Fibroblast of villous mesenchyme (primary cell): ENCODE data around the gene BCL6. TPM values are rescaled to one million over a fixed set of nuclear protein-coding genes. Genes with fewer than 3 reads are reported as not detected.
A peak's percentile ranks its signal among the peaks of the same experiment; 100 is the strongest.

ENCODE experiments used
- DNase-seq: peaks from one replicate; pipeline ENCODE4 v3.0.0-alpha.2; 2010; ENCODE audit warnings: low read depth
- H3K4me3 ChIP-seq: 2 replicates; pipeline ENCODE4 v1.5.1; 2011; ENCODE audit warnings: low read depth, mild to moderate bottlenecking, low read length
- total RNA-seq: library from RNA; depleted of rRNA; stranded (reverse); fragments of >200 nt; gene quantifications from 2 replicates; pipeline ENCODE4 v1.2.3, GENCODE V29; 2012
- TF ChIP-seq, protein P1 (sequence below): IDR thresholded peaks from 2 replicates; pipeline ENCODE4 v1.5.1; 2012; ENCODE audit warnings: low read depth, mild to moderate bottlenecking, low read length; ENCODE audit not compliant: insufficient read depth

BCL6 gene
- total RNA-seq, 1 donor: 26.8 TPM

DNA sequence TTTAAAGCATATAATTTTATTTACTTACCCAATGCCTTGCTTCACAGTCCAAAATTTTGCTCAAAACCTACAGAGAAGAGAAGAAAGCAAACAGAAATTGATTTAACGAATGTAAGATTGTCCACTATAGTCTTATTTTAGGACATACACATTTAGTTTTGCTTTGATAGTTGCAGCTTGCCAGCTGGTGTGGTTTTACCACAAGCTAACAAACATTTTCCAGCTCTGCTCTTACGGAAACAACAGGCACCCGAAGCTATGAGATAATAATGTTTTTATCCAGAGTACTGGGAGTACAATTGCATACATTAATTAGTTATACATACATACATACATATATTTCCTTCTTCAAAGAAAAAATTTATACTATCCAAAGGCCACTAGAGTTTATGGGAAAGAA is 10.4 kb downstream of the BCL6 start:
- H3K4me3 ChIP-seq: no peak overlapping the region
- TF ChIP-seq, protein P1, sequence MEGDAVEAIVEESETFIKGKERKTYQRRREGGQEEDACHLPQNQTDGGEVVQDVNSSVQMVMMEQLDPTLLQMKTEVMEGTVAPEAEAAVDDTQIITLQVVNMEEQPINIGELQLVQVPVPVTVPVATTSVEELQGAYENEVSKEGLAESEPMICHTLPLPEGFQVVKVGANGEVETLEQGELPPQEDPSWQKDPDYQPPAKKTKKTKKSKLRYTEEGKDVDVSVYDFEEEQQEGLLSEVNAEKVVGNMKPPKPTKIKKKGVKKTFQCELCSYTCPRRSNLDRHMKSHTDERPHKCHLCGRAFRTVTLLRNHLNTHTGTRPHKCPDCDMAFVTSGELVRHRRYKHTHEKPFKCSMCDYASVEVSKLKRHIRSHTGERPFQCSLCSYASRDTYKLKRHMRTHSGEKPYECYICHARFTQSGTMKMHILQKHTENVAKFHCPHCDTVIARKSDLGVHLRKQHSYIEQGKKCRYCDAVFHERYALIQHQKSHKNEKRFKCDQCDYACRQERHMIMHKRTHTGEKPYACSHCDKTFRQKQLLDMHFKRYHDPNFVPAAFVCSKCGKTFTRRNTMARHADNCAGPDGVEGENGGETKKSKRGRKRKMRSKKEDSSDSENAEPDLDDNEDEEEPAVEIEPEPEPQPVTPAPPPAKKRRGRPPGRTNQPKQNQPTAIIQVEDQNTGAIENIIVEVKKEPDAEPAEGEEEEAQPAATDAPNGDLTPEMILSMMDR: no peak
- DNase-seq: peak; percentile 48

DNA sequence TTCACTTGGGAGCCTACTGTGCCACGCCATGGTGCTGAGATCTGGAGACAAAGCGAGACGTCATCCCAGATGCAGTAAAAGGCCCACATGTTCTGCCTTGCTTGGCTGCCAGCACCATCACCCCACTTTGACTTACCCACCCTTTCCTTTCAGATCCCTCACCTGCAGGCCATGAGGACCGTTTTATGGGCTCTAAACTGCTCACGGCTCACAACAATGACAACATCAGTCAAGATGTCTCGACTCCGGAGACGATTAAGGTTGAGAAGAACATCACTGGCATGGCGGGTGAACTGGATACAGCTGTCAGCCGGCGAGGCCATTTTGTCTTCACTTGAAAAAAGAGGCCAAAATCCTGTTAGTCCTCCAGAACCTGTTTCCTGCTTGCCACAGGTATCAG is 11.9 kb downstream of the BCL6 start:
- TF ChIP-seq, protein P1: no peak
- no peak overlapping the region for H3K4me3 ChIP-seq
- DNase-seq: no peak

DNA sequence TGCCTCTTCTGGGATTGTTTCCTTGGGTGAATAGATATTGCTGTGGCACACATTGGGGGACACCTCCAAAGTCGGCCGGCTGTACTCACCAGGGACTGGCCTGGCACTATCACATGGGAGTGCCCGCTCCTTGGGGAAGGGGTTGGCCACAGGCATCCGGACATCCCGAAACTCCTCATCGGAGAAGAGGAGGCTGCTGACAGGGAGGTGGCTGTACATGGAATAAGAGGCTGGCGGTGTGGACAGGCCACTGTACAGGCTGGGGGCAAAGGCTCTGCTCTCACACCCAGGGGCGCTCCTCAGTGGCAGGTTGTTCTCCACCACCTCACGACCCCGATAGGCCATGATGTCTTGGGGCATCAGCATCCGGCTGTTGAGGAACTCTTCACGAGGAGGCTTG is 15.7 kb downstream of the BCL6 start:
- DNase-seq: no peak
- no peak overlapping the region for H3K4me3 ChIP-seq
- TF ChIP-seq, protein P1: no peak

DNA sequence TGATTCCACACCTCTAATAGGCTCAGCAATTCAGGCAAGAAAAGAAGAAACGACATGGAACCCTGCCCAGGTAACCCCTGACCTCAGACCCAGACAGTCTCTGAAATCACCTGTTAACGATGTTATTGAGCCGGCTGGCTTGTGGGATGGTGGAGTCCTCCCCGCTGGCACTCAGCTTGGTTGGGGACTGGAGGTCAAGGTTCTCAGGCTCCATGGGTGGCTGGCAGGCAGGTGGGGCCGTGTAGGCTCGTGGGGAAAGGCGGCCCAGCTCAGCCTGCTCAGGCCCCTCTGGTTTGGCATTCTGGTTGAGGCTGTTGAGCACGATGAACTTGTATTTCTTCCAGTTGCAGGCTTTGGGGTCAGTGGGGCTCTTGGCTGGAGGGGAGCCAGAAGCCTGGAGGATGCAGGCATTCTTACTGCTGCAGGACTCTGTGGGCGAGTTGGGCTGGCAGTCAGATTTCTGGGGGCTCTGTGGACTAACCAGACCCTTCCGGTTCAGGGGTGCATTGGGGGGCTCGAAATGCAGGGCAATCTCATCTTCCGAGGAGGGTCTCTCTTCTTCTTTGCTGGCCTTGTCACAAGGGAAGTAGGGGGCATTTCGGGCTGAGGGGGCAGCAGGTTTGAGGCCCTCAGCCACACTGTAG is 16.2 kb downstream of the BCL6 start:
- DNase-seq: no peak
- H3K4me3 ChIP-seq: no peak overlapping the region
- TF ChIP-seq, protein P1: no peak

DNA sequence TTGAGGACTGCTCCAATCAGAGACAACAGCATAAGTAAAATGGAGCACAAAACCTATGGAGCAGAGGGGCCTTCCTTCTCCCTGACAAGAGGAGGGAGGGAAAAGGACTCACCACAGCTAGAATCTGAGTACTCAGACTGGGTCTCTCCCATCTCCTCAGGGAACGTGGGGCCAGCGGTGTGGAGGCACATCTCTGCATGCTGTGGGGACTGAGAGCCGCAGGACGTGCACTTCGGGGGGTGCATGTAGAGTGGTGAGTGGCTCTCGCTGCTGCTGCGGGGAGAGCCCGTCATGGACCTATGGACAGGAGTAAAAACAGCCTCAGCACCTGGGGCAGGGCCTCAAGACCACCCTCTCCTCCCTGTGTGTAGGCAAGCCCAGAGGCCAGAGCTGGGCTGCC is 17.0 kb downstream of the BCL6 start:
- no peak for DNase-seq
- TF ChIP-seq, protein P1: no peak
- no peak overlapping the region for H3K4me3 ChIP-seq

DNA sequence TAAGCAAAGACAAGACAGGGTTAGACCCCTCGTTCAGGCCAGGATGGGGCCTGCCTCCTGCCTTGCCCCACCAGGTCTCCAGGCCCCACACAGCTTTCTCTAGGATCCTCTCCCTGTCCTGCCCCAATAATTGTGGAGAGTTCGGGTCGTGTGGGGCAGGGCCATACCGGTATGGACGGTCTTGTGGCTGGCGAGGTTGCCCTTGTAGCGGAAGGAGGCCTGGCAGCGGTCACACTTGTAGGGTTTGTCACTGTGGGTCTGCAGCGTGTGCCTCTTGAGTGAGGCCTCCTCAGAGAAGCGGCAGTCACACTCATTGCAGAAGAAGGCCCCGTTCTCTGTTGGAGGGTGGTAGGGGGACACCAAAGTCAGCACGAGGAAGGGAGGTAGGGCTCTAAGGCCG is 18.7 kb downstream of the BCL6 start:
- H3K4me3 ChIP-seq: no peak overlapping the region
- TF ChIP-seq, protein P1: no peak
- no peak for DNase-seq

DNA sequence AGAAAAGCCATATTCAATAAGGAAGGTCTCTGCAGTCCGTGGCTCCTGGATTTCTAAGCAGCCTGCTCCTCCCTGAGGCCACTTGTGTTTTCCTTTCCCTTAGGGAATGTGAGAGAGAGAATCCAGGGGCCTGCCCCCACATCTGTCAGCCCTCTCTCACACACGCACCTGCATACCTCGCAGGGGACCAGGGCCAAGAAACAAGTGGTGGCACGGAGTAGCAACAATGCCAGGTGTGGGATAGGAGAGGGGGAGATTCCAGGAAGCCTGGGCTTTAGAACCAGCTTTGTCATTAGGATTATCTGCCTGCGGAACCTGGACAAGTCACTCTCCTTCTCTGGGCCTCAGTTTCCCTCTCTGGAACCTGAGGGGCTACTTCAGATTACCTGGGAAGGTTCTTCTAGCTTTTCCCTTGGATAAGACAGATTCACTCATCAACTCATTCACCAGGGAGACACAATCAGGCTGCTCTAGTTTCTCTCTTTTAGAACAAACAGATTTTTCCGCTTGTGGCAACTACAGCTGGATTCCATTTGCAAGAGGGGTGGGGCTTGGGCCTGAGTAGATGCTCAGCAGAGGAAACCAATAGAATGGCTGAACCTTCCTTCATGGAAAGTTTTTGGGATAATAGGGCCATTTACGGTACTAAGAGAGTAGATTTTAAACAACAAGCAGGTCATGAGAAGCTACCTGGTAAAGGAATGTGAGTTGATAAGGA is 19.5 kb downstream of the BCL6 start:
- DNase-seq: no peak
- H3K4me3 ChIP-seq: no peak overlapping the region
- TF ChIP-seq, protein P1: no peak
